Lung (tissue), 12 donors: ENCODE results near the gene DNAJC5G. TPM values are rescaled to one million over a fixed set of nuclear protein-coding genes. Genes with fewer than 3 reads are reported as not detected.

ENCODE experiments used
- ATAC-seq: fragments of 200-7000 bp; cut with Tn5 transposase; one replicate; pipeline ENCODE4 v1.9.1; 2020; ENCODE audit warnings: moderate number of reproducible peaks; ENCODE audit not compliant: insufficient read depth, low FRiP score
- DNase-seq, 3 donors: peaks; one replicate each; pipeline ENCODE4 v3.0.0-alpha.2; 2013 to 2017
- H3K27ac ChIP-seq, 2 donors: one replicate each; pipeline ENCODE4 v1.5.1; 2013; ENCODE audit warnings: mild to moderate bottlenecking in 2 of 2, moderate library complexity in 2 of 2, control low read depth in 1 of 2, inconsistent platforms in 1 of 2, low read depth in 1 of 2, low read length in 1 of 2
- H3K27me3 ChIP-seq, 3 donors: one replicate each; pipeline ENCODE4 v1.5.1; 2013; ENCODE audit warnings: low read length in 2 of 3; ENCODE audit not compliant: control insufficient read depth in 3 of 3, insufficient read depth in 3 of 3
- H3K36me3 ChIP-seq, 4 donors: one replicate each; pipeline ENCODE4 v1.5.1; 2013; ENCODE audit warnings: low read length in 4 of 4, mild to moderate bottlenecking in 1 of 4, moderate library complexity in 1 of 4; ENCODE audit not compliant: control insufficient read depth in 4 of 4, insufficient read depth in 4 of 4
- H3K4me1 ChIP-seq, 5 donors: one replicate each; pipeline ENCODE4 v1.5.1; 2013; ENCODE audit warnings: low read length in 5 of 5, mild to moderate bottlenecking in 2 of 5, moderate library complexity in 1 of 5; ENCODE audit not compliant: control insufficient read depth in 5 of 5, insufficient read depth in 5 of 5
- H3K4me3 ChIP-seq: one replicate; pipeline ENCODE4 v1.5.1; 2013; ENCODE audit warnings: mild to moderate bottlenecking, control low read depth, moderate library complexity
- H3K9ac ChIP-seq, 2 donors: one replicate each; pipeline ENCODE4 v1.5.1; 2013; ENCODE audit warnings: low read length in 2 of 2, control low read depth in 1 of 2; ENCODE audit not compliant: insufficient read depth in 1 of 2
- H3K9me3 ChIP-seq, 4 donors: one replicate each; pipeline ENCODE4 v1.5.1; 2013; ENCODE audit warnings: low read length in 3 of 4, mild to moderate bottlenecking in 1 of 4, moderate library complexity in 1 of 4; ENCODE audit not compliant: control insufficient read depth in 4 of 4, insufficient read depth in 3 of 4
- CTCF ChIP-seq: IDR thresholded peaks from 2 replicates; pipeline ENCODE4 v1.5.1; 2012; ENCODE audit warnings: mild to moderate bottlenecking; ENCODE audit errors: control extremely low read depth, extremely low read depth
- WGBS, 2 donors: extraction: QIAGEN DNeasy Blood & Tissue Kit; methylation state at CpG; one replicate each; pipeline ENCODE4 v1.1.7; 2013; 5-methylcytosine and 5-hydroxymethylcytosine counted together
- polyA plus RNA-seq, 2 donors: library from polyadenylated mRNA; stranded (reverse); fragments of 200-250 nt; gene quantifications; one replicate each; pipeline ENCODE4 v1.2.1, GENCODE V29; 2013
- total RNA-seq, 2 donors: library from RNA; depleted of rRNA in 1 of 2; stranded (reverse); fragments of >200 nt in 1 of 2; gene quantifications; one replicate each; pipeline ENCODE4 v1.2.1, GENCODE V29; 2014 to 2021
- donor health status: control.
- donor health status: control.
- donor health status: Bipolar disorder and iron deficiency.
- donor health status: healthy.
- donor health status: DM: yes; HTN: yes; CAD: no.

The DNAJC5G gene
- total and polyA plus RNA-seq, 4 donors, result not detected

GRCh38 chr2:27245116-27245515 lies 30.1 kb upstream of the DNAJC5G start:
- no peak overlapping the region for H3K9ac ChIP-seq

GRCh38 chr2:27245626-27246025 lies 29.6 kb upstream of the DNAJC5G start:
- 89 to 91% methylated on average over 4 of the region's 4 CpGs for WGBS, 2 donors
- Histone ChIP-seq H3K27ac (no peak overlapping the region), H3K9me3 (no peaks in the 10 kb centered on the region), H3K4me1 (no peaks in the 10 kb centered on the region), H3K4me3 (no peak overlapping the region), H3K36me3 (peaks cover 0 to 35% (median 15%) of the 10 kb centered on the region in 4 donors), H3K27me3 (no peaks in the 10 kb centered on the region), H3K9ac (no peak overlapping the region)
- no peak for DNase-seq
- ATAC-seq, result no peak
- TF ChIP-seq CTCF, result no peak

More at GRCh38 chr2:27245116-27245515, 30.1 kb upstream of the DNAJC5G start:
- DNase-seq (no peak), ATAC-seq (no peak)
- no peak for TF ChIP-seq CTCF
- Histone ChIP-seq H3K4me3 (no peak overlapping the region), H3K27ac (no peak overlapping the region), H3K4me1 (no peaks in the 10 kb centered on the region), H3K9me3 (no peaks in the 10 kb centered on the region), H3K27me3 (no peaks in the 10 kb centered on the region), H3K36me3 (peaks cover 3 to 40% (median 17%) of the 10 kb centered on the region in 4 donors)
- WGBS, 2 donors, result 77 to 81% methylated on average over 10 of the region's 10 CpGs

GRCh38 chr2:27247893-27248292 lies 27.3 kb upstream of the DNAJC5G start:
- H3K9ac ChIP-seq, result no peak overlapping the region
- no peaks in the 10 kb centered on the region for H3K9me3 ChIP-seq
- H3K27me3 ChIP-seq, result peaks cover 0 to 5% (median 0%) of the 10 kb centered on the region in 3 donors
- H3K27ac ChIP-seq, result no peak overlapping the region
- peaks cover 0 to 12% (median 8%) of the 10 kb centered on the region in 4 donors for H3K36me3 ChIP-seq
- H3K4me1 ChIP-seq, result no peaks in the 10 kb centered on the region
- ATAC-seq (no peak), DNase-seq (no peak)
- 74 to 79% methylated on average over 4 of the region's 4 CpGs for WGBS, 2 donors
- TF ChIP-seq CTCF, result no peak
- no peak overlapping the region for H3K4me3 ChIP-seq
